ENCODE data around the gene THRAP3.
A peak's percentile ranks its signal among the peaks of the same experiment; 100 is the strongest.
"Not testable (repeated sequence)": the region's sequence is repeated elsewhere in the genome, so short reads cannot be mapped to it uniquely, and the experiment has no call there.

The THRAP3 gene

DNA sequence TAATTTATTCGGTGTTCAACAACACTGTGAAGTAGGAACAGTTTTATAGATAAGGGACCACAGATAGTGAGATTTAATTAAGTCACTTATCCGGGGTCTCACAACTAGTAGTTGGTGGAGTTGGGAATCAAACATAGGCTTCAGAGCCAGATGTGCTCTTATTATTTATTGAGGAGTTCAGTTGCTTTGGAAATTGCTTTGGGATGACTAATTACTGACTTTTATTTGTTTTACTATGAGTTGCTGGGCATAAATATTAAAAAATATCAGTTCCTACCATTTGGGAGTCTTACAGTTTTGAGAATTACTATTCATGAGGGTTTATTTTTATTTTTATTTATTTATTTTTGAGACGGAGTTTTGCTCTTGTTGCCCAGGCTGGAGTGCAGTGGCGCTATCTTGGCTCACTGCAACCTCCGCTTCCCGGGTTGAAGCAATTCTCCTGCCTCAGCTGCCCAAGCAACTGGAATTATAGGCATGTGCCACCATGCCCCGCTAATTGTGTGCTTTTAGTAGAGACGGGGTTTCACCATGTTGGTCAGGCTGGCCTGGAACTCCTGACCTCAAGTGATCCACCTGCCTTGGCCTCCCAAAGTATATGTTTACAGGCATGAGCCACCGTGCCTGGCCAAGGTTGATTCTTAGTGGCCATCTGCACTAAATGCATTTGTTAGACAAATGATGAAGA lies 27.7 kb downstream of the THRAP3 start:
- DNase-seq, result no peak
- TF ChIP-seq POLR2A (IDR thresholded peaks at IDR 0.05; ENCODE audit: low read length) (no peak), GATA1 (IDR thresholded peaks at IDR 0.05; ENCODE audit: low read depth, low read length) (no peak)

DNA sequence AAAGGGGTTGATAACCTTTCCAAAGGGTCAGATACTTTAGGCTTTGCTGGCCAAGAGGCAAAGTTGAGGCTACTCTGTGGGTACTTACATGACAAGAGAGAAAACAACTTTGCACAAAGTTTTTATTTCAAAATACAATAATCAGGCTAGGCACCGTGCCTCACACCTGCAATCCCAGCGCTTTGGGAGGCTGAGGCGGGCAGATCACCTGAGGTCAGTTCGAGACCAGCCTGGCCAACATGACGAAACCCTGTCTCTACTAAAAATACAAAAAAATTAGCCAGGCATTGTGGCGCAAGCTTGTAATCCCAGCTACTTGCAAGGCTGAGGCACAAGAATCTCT lies 28.2 kb downstream of the THRAP3 start:
- not testable (repeated sequence) for DNase-seq

GRCh38 chr1:36253161-36253862 lies 29.1 kb downstream of the THRAP3 start:
- no peak for DNase-seq
- no peak for TF ChIP-seq GATA1 (IDR thresholded peaks at IDR 0.05; ENCODE audit: low read depth, low read length)
- no peak for TF ChIP-seq POLR2A (IDR thresholded peaks at IDR 0.05; ENCODE audit: low read length)

DNA sequence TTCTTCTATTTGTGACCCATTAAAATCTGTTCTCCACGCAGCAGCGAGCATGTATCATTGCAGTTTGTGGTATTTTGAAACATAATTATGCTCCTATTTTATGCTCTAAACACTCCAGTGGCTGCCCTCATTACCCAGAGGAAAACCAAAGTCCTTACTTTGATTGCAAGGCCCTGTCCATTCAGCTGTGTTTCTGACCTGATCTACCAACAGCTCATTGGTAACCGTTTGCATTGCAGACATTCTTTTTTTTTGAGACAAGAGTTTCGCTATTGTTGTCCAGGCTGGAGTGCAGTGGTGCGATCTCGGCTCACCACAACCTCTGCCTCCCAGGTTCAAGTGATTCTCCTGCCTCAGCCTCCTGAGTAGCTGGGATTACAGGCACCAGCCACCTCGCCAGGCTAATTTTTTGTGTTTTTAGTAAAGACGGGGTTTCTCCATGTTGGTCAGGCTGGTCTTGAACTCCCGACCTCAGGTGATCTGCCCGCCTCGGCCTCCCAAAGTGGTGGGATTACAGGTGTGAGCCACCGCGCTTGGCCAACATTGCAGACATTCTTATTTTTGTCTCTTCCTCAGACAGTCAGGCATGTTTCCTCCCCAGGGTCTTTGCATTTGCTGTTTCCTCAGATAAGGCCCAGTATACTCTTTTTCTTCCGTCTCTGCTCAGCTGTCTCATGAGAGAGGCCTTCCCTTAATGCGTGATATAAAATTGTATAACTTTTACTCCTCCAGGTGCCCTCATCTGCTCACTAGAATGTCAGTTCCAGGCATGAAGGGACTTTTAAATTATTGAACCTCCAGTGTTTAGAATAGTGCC lies 32.5 kb downstream of the THRAP3 start:
- TF ChIP-seq GATA1 (IDR thresholded peaks at IDR 0.05; ENCODE audit: low read depth, low read length) (no peak), POLR2A (IDR thresholded peaks at IDR 0.05; ENCODE audit: low read length) (no peak)
- no peak for DNase-seq

DNA sequence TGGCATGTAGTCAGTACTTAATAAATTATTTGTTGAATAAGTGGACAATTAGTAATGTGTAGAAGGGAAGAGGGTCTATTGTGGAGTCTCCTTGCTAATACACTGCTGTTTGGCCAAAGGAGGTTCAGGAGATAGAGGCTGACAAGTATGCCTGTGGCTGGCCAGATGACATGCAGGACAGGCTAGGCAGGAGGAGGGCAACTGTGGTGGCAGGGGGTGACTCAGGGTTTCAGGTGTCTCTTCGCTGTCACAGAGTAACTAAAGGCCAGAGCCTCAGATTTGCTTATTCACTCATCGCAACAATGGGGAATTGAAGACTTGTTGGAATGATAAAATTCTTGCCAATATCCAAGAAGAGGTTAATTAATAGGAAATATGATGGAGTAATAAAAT lies 33.1 kb downstream of the THRAP3 start:
- no peak for TF ChIP-seq GATA1 (IDR thresholded peaks at IDR 0.05; ENCODE audit: low read depth, low read length)
- no peak for TF ChIP-seq POLR2A (IDR thresholded peaks at IDR 0.05; ENCODE audit: low read length)
- DNase-seq, result peak; percentile 17 to 27

DNA sequence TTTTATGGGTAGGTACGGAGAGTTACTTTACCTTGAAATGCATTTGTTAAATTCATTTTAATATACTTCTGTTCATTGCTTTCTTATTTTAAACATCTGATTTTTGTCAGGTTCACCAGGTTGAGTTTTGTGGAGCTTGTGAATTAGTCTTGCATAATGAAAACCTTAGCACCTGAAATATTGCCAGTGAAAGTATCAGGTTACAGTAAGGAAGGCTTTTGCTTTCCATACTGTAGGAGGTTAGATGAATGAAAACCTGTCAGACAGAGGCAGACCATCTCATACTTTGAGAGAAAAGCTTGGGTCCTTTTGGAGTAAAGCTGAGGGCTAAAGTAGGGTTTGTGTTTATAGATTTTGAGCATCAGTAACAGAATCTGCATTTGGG lies 34.7 kb downstream of the THRAP3 start:
- DNase-seq, result no peak
- TF ChIP-seq POLR2A (IDR thresholded peaks at IDR 0.05; ENCODE audit: low read length) (no peak), GATA1 (IDR thresholded peaks at IDR 0.05; ENCODE audit: low read depth, low read length) (no peak)

- no peak for DNase-seq
- TF ChIP-seq GATA1 (IDR thresholded peaks at IDR 0.05; ENCODE audit: low read depth, low read length), result no peak
- no peak for TF ChIP-seq POLR2A (IDR thresholded peaks at IDR 0.05; ENCODE audit: low read length)
Observed at GRCh38 chr1:36268981-36269380, 44.7 kb downstream of the THRAP3 start.

DNA sequence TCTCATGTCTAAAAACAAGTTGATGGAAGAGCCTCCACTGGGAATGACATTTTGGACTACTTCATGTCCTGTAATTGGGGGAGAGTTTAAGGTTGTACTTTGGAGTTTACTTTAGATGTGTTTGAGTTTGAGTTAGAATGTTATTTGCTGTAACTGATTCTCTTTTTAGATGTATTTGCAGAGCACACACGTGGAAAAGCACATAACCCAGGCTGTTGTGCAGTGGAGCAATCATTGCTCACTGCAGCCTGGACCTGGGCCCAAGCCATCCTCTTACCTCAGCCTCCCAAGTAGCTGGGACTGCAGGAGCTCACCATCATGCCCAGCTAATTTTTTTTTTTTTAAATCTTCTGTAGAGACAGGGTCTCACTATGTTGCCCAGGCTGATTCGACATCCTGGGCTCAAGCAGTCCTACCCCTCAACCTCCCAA lies 45.2 kb downstream of the THRAP3 start:
- DNase-seq, result no peak
- no peak for TF ChIP-seq GATA1 (IDR thresholded peaks at IDR 0.05; ENCODE audit: low read depth, low read length)
- TF ChIP-seq POLR2A (IDR thresholded peaks at IDR 0.05; ENCODE audit: low read length), result no peak

GRCh38 chr1:36273024-36273423 lies 48.8 kb downstream of the THRAP3 start:
- no peak for TF ChIP-seq GATA1 (IDR thresholded peaks at IDR 0.05; ENCODE audit: low read depth, low read length)
- no peak for TF ChIP-seq POLR2A (IDR thresholded peaks at IDR 0.05; ENCODE audit: low read length)
- DNase-seq, result peak; percentile 41 to 73

DNA sequence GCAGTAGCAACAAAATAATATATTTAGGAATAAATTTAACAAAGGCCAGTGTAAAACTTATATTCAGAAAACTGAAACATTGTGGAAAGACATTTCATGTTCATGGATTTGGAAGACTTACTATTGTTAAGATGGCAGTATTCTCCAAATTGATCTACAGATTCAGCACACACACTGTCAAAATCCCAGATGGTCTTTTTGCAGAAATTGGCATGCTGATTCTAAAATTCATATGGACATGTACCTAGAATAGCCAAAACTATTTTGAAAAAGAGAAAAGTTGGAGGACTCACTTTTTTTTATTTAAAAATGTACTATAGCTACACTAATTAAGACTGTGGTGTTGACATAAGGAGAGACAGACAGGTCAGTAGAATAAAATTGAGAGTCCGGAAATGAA lies 50.0 kb downstream of the THRAP3 start:
- DNase-seq, result no peak
- no peak for TF ChIP-seq GATA1 (IDR thresholded peaks at IDR 0.05; ENCODE audit: low read depth, low read length)
- no peak for TF ChIP-seq POLR2A (IDR thresholded peaks at IDR 0.05; ENCODE audit: low read length)

- TF ChIP-seq POLR2A (IDR thresholded peaks at IDR 0.05; ENCODE audit: low read length) (no peak), GATA1 (IDR thresholded peaks at IDR 0.05; ENCODE audit: low read depth, low read length) (no peak)
- DNase-seq, result no peak
Observed at GRCh38 chr1:36276688-36277087, 52.4 kb downstream of the THRAP3 start.

DNA sequence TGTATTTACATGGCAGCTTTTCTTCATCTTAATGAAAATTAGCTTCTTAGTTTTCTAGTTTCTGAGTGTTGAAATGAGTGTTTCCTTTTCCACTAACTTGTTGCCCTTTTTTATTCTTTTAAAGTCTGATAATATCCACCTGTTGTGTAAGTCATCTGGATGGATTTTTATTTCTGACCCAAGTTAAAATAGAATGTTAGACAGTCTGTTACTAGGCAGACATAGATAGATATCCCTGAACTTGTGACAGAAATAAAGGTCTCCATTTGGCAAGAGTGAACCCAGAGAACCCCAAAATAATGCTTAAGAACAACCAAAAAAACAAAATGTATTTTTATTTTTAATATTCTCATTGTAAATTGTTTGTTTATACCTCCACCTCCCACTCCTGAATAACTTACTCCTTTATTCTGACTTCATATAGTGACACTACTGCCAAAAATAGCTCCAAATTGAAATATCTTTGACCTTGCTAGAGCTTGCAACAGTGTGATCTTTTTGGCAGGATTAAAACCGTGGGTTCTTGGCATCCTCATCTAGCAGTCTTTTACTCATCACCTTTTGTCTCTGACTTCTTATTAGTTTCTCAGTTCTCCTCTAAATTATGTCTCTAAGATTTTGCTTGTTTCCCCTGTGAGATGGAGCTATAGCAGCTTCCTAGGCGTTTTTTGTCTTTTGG lies 55.0 kb downstream of the THRAP3 start:
- no peak for TF ChIP-seq GATA1 (IDR thresholded peaks at IDR 0.05; ENCODE audit: low read depth, low read length)
- no peak for DNase-seq

DNA sequence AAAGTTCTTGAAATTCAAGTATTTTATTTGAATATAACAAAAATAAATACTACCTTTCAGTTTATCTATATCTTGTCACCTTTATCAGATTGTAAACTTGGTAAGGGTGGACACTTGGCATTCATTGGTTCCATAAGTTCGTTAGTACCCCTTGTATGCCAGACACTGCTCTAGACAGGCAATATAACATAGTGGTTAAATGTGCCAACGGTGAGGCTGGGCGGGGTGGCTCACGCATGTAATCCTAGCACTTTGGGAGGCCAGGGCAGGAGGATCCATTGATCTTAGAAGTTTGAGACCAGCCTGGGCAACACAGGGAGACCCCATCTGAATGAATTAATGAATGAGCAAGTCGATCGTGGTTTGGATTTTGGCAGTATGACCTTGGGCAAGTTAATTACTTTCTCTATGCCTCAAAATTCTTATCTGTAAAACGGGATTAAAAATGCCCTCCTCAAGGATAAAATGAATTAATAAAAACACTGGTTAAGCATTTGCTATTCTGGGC lies 55.6 kb downstream of the THRAP3 start:
- TF ChIP-seq POLR2A (IDR thresholded peaks at IDR 0.05; ENCODE audit: low read length) (no peak), GATA1 (IDR thresholded peaks at IDR 0.05; ENCODE audit: low read depth, low read length) (no peak)
- no peak for DNase-seq

GRCh38 chr1:36284061-36284460 lies 59.8 kb downstream of the THRAP3 start:
- DNase-seq, result no peak
- TF ChIP-seq POLR2A (IDR thresholded peaks at IDR 0.05; ENCODE audit: low read length) (no peak), GATA1 (IDR thresholded peaks at IDR 0.05; ENCODE audit: low read depth, low read length) (no peak)
